Breast epithelium (tissue), 4 donors: ENCODE results near the gene CSF2RB. TPM values are rescaled to one million over a fixed set of nuclear protein-coding genes. Genes with fewer than 3 reads are reported as not detected.

Experiments
- DNase-seq, 2 donors: peaks; one replicate each; pipeline ENCODE4 v3.0.0-alpha.2; 2019; ENCODE audit warnings: low spot score in 2 of 2
- H3K27ac ChIP-seq, 2 donors: fragments of 200-600 bp; sonication (generic) in 1 of 2; one replicate each; pipeline ENCODE4 v1.5.1; 2016 to 2019; ENCODE audit warnings: mild to moderate bottlenecking in 1 of 2
- H3K27me3 ChIP-seq, 2 donors: fragments of 200-600 bp; sonication (generic) in 1 of 2; one replicate each; pipeline versions ENCODE4 v1.5.1 to v1.6.0; 2017 to 2019; ENCODE audit warnings: control low read depth in 1 of 2, mild to moderate bottlenecking in 1 of 2
- H3K36me3 ChIP-seq: fragments of 200-600 bp; one replicate; pipeline ENCODE4 v1.5.1; 2019
- H3K4me1 ChIP-seq, 2 donors: fragments of 200-600 bp; sonication (generic); one replicate each; pipeline ENCODE4 v1.5.1; 2016 to 2019; ENCODE audit warnings: control low read depth in 1 of 2
- H3K4me3 ChIP-seq, 3 donors: fragments of 200-600 bp; sonication (generic); 1 replicate in 2 of 3; 2 replicates in 1 of 3; pipeline ENCODE4 v1.5.1; 2016 to 2019; ENCODE audit warnings: mild to moderate bottlenecking in 3 of 3, moderate library complexity in 2 of 3
- H3K9me3 ChIP-seq, 2 donors: fragments of 200-600 bp; sonication (generic) in 1 of 2; one replicate each; pipeline ENCODE4 v1.5.1; 2016 to 2019; ENCODE audit warnings: control low read depth in 1 of 2
- POLR2A ChIP-seq: fragments of 450-650 bp; IDR thresholded peaks from one replicate; pipeline ENCODE4 v1.6.1; 2016; ENCODE audit warnings: antibody characterized with exemption, mild to moderate bottlenecking, moderate library complexity
- POLR2AphosphoS5 ChIP-seq, 3 donors: sonication (generic); formaldehyde crosslinking; IDR thresholded peaks; one replicate each; pipeline ENCODE4 v1.6.1; 2017; ENCODE audit warnings: antibody characterized with exemption in 3 of 3
- intact Hi-C: fragments of 100-400 bp; cut with DNase I; formaldehyde crosslinking; loops from one replicate; pipeline ENCODE4 v1.15.1; 2023; ENCODE audit warnings: low total_unique reads
- total RNA-seq, 3 donors: library from RNA; depleted of rRNA; stranded (reverse); fragments of >200 nt; gene quantifications; one replicate each; pipeline ENCODE4 v1.1.0, GENCODE V29; 2016
- TF ChIP-seq, protein P1 (sequence below), 3 donors: fragments of 450-650 bp; IDR thresholded peaks; one replicate each; pipeline ENCODE4 v1.5.1; 2016 to 2017; ENCODE audit warnings: antibody characterized with exemption in 3 of 3, mild to moderate bottlenecking in 3 of 3, moderate library complexity in 3 of 3

Gene CSF2RB
- total RNA-seq, 3 donors from 2014 or later, result 3.3 to 8.6 (median 3.8) TPM

DNA sequence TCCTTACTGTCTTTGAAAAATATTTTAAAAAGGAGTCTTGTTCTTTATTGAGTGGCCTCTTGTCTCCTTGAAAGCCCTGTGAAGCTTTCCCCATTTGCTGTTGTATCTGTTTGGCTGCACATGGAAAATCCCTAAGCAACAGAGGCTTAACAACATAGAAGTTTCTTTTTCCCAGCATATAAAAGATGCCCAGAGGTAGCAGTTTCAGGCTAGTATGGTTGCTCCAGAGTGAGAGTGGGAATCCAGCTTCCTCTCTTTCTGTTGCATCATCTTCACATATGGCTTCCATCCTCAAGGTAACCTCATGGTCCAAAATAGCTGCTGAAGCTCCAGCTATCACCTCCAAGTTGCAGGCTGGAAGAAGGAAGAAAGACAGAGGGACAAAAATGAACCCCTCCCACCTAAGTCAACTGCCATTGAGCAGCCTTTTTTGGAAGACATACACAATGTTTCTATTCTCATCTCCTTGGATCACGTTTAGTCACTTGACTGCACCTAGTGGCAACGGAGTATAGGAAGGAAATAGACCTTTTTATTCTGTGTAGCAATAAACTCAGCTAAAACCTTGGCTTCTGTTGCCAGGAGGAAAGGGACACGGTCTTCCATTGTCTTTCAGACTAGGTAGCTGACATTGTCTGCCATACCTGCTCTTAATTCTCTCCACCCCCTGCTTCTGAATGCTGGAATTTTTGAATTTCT, 5.3 kb downstream of the CSF2RB start:
- Histone ChIP-seq H3K27me3 (peaks cover 0 to 3% of the 10 kb centered on the region in 2 donors), H3K27ac (no peak overlapping the region), H3K4me3 (no peak overlapping the region), H3K9me3 (peaks cover 0 to 10% of the 10 kb centered on the region in 2 donors), H3K36me3 (no peaks in the 10 kb centered on the region), H3K4me1 (no peaks in the 10 kb centered on the region)
- no peak for TF ChIP-seq POLR2AphosphoS5 (IDR thresholded peaks at IDR 0.05)
- intact Hi-C loops, result no loop called here
- no peak for DNase-seq

DNA sequence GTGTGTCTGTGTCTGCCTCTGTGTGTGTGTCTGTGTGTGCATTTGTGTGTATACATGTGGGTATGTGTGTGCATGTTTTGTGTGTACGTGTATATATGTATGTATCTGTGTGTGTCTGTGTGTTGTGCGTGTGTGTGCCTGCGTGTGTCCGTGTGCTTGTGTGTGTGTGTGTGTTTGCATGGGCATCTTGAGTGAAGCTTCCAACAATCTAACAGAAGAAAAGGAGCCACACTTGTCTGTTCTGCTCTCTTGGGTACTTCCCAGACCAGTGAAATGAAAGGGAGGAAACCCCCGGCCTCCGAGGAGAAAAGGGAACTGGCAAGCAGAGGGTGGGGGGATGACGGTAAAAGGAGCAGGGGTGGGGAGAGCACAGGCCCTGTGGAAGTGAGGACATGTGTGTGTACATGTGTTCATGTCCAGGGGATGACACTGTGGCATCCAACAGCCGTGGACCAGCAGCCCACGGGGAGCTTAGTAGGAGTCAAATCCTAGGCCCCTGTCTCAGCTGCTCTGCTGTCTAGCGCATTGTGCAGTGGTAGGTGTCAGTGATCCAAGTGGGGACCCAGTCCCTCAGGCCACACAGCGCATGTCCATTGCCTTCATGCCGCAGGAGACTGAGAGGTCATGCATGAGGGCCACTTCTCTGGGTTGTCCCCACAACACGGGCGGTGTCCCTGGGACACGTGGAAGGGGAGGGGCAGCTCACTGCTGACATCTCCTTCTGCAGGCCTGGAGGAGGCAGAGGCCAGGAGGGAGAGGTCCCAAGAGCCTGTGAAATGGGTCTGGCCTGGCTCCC, 8.1 kb downstream of the CSF2RB start:
- TF ChIP-seq, protein P1, sequence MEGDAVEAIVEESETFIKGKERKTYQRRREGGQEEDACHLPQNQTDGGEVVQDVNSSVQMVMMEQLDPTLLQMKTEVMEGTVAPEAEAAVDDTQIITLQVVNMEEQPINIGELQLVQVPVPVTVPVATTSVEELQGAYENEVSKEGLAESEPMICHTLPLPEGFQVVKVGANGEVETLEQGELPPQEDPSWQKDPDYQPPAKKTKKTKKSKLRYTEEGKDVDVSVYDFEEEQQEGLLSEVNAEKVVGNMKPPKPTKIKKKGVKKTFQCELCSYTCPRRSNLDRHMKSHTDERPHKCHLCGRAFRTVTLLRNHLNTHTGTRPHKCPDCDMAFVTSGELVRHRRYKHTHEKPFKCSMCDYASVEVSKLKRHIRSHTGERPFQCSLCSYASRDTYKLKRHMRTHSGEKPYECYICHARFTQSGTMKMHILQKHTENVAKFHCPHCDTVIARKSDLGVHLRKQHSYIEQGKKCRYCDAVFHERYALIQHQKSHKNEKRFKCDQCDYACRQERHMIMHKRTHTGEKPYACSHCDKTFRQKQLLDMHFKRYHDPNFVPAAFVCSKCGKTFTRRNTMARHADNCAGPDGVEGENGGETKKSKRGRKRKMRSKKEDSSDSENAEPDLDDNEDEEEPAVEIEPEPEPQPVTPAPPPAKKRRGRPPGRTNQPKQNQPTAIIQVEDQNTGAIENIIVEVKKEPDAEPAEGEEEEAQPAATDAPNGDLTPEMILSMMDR (IDR thresholded peaks at IDR 0.05), result no peak
- TF ChIP-seq POLR2A, result no peak
- no peak for TF ChIP-seq POLR2AphosphoS5 (IDR thresholded peaks at IDR 0.05)
- no peak overlapping the region for H3K4me3 ChIP-seq
- H3K9me3 ChIP-seq, result peaks cover 0 to 10% of the 10 kb centered on the region in 2 donors
- no peaks in the 10 kb centered on the region for H3K36me3 ChIP-seq
- no peak for DNase-seq
- H3K27me3 ChIP-seq, result peaks cover 0 to 3% of the 10 kb centered on the region in 2 donors
- intact Hi-C loops, result no loop called here
- H3K4me1 ChIP-seq, result no peaks in the 10 kb centered on the region
- no peak overlapping the region for H3K27ac ChIP-seq

GRCh38 chr22:36922105-36922608, 8.7 kb downstream of the CSF2RB start:
- Histone ChIP-seq H3K4me1 (no peaks in the 10 kb centered on the region), H3K4me3 (no peak overlapping the region), H3K9me3 (peaks cover 0 to 10% of the 10 kb centered on the region in 2 donors), H3K36me3 (no peaks in the 10 kb centered on the region), H3K27me3 (peaks cover 0 to 3% of the 10 kb centered on the region in 2 donors), H3K27ac (no peak overlapping the region)
- TF ChIP-seq POLR2AphosphoS5 (IDR thresholded peaks at IDR 0.05), result no peak
- TF ChIP-seq, protein P1 (IDR thresholded peaks at IDR 0.05), result no peak
- intact Hi-C loops, result no loop called here
- DNase-seq, result peak in 1 of 2 donors; percentile 42

- Histone ChIP-seq H3K9me3 (peaks cover 0 to 10% of the 10 kb centered on the region in 2 donors), H3K27ac (no peak overlapping the region), H3K36me3 (no peaks in the 10 kb centered on the region), H3K4me1 (no peaks in the 10 kb centered on the region), H3K27me3 (peaks cover 0 to 3% of the 10 kb centered on the region in 2 donors), H3K4me3 (no peak overlapping the region)
- no peak for TF ChIP-seq POLR2A
- TF ChIP-seq, protein P1 (IDR thresholded peaks at IDR 0.05), result no peak
- TF ChIP-seq POLR2AphosphoS5 (IDR thresholded peaks at IDR 0.05), result no peak
- no peak for DNase-seq
- intact Hi-C loops, result no loop called here
Measured at GRCh38 chr22:36922711-36923110, 9.3 kb downstream of the CSF2RB start.

DNA sequence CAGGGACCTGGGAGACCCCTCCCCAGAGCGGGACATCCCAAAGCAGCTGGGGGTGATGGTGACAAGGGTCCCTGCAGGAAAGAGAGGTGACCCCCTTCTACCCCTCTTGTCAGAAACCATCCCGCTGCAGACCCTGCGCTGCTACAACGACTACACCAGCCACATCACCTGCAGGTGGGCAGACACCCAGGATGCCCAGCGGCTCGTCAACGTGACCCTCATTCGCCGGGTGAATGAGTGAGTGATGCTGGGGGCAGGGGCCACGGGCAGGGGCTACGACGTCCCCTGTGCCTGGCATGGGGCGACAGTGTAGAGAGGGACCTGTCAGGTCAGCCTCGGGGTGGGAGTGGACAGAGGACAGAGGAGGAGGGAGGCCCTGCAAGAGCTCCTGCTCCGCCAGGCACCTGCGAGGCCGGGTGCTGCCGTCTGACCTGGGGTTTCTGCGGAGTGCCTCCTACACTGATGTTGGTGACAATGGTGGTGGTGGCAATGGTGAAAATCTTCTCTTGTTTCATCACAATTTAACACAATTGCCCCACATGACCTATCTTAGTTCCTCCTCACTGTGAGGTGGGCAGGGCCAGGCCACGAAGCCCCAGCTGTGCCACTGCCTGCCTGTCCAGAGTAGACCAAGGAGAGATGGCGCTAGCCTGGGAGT, 9.8 kb downstream of the CSF2RB start:
- no peaks in the 10 kb centered on the region for H3K4me1 ChIP-seq
- peaks cover 0 to 3% of the 10 kb centered on the region in 2 donors for H3K27me3 ChIP-seq
- no peak overlapping the region for H3K27ac ChIP-seq
- H3K36me3 ChIP-seq, result no peaks in the 10 kb centered on the region
- no peak overlapping the region for H3K4me3 ChIP-seq
- TF ChIP-seq POLR2A, result no peak
- TF ChIP-seq, protein P1 (IDR thresholded peaks at IDR 0.05), result no peak
- TF ChIP-seq POLR2AphosphoS5 (IDR thresholded peaks at IDR 0.05), result no peak
- DNase-seq, result no peak
- H3K9me3 ChIP-seq, result peaks cover 0 to 10% of the 10 kb centered on the region in 2 donors
- intact Hi-C loops, result no loop called here
